NCI-H1105 (cell line): ENCODE measurements around the gene KLF11.

ENCODE experiments used
- DNase-seq: peaks from one replicate; lab custom pipeline; 2025; lab: John Stamatoyannopoulos, UW

KLF11 gene

GRCh38 chr2:10043256-10043905 is at the start of gene KLF11:
KLF11 (plus strand) TSS chr2:10043550; CDS start chr2:10043717, 167 bp downstream.
- DNase-seq = peak; percentile 5

- DNase-seq = no peak
These were observed 48.9 kb upstream of the KLF11 start for GRCh38 chr2:9994462-9994861.

- no peak for DNase-seq
These were observed 48.3 kb upstream of the KLF11 start for GRCh38 chr2:9995059-9995458.

GRCh38 chr2:9996321-9996720 is 47.0 kb upstream of the KLF11 start:
- no peak for DNase-seq

GRCh38 chr2:9997936-9998335 is 45.4 kb upstream of the KLF11 start:
- DNase-seq = no peak

DNA sequence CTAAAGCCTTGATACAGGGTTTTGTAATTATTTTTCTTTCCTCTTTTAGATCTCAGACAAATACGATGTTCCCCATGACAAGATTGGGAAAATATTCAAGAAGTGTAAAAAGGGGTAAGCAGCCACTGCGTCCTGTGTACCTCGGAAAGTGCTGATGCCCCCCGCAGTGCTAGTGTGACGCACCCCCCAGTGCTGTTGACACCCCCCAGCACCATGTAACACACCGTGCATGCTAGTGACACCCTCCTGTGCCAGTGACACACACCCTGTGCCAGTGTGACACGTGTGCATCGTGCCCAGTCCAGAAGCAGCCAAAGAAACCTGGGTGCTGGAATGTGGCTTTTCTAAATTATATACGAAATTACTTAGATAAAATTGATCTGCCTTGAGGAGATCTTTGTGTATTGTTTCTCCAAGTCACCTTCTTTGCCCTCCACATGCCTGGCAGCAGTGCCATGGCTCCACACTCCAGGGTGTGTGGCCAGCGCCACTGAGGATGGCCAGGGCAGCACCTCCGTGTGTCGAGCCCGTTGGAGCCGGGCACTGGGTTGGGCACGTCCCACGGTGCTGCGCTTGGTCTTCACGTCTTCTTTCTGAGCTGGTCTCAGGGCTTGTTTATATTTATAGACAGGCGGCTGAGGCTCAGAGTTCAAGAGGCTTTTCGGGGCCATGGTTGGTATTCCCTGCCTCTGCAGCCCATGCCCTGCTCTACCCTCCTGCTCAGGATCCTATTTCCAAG is 44.3 kb upstream of the KLF11 start:
- DNase-seq = no peak

GRCh38 chr2:9999693-10000092 is 43.7 kb upstream of the KLF11 start:
- no peak for DNase-seq

DNA sequence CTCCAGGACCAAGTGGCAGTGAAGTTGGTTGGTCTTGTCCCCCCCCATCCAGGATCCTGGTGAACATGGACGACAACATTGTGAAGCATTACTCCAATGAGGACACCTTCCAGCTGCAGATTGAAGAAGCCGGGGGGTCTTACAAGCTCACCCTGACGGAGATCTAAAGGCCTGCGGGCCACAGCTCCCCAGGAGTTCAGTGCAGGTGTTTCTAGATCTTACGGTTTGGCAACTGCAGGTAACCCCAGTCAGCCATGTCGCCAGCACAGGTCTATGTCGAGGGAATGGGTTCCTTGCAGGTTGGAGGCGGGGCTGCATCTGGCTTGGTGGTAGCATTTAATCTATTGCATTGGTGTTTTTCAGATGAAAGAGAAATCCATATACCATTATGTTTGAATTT is 42.8 kb upstream of the KLF11 start:
- DNase-seq = no peak

DNA sequence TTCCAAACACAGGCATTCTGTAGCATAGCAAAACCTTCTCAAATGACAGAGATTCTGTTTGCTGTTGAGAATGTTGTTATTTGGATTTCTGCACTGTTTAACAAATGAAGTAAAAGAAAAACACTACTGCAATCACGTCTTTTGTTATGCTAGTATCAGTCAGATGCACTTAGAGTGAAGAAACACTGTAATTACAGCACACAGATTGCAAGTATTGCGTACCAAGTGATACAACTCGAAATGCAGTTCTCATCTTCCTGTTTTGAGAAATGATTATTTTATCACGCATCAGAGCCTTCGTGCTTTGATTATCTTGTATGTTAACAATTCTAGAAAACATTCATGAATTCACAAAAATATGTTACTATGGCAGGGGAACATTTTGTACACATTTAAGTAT is 41.8 kb upstream of the KLF11 start:
- DNase-seq = no peak

- DNase-seq = no peak
These were observed 41.2 kb upstream of the KLF11 start for GRCh38 chr2:10002109-10002508.

GRCh38 chr2:10002681-10003080 is 40.7 kb upstream of the KLF11 start:
- DNase-seq = no peak

DNA sequence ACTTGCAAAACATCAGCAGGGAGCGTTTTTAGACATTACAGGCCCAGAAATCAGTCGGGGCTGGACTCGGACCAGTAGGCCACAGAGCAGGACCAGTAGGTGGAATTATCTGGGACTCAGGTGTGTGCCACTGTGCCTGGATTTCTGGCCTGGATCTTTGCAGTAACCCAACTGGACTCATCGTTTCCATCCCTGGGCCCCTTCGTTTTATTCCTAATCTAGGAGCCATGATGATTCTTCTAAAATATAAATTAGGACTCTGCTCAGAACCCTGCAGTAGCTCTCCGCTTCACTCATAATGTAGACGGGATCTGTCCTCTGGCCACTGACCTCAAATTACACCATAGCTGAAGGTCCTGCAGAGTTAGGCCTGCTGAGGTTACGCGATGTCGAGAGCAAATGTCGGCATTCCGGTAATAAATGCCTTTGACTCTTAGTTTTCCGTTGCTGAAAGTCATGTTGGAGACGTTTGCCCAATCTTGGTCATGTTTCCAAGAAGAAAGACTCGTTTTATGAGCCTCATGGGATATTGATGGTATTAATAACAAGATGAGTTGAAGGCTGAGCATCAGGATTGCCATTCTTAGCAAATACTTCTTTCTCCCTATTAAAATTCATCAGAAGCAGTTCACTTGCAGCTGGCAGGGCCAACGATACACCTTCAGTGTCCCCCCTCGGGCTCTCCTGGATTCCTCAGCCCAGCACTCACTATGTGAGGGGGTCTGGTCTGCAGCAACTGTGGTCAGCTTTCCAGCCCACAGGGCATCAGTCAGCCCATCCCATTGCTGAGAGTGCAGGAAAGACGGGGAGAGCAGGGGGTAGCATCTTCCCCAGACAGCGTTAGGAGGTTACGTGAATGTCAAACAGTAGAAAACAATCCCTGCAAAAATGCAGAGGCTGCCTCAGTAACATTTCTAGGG is 39.9 kb upstream of the KLF11 start:
- no peak for DNase-seq

DNA sequence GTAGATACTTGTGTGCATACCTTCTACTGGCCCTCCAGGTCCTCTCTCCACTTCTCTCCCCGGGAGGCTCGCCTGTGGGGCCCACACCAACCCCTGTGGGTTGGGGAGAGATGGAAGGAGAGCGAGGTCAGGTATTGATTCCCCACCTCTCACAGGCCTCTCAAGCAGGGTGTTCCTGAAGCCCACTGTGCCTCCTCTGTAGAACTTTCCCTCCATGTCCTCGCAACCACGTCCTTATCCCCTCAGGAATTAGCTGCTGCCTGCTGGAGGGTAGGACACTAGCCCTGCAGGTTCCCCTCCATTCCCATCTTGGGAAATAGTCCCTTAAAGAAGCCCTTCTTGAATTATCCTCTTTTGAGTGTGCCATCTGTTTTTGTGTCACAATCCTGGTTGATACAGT is 38.9 kb upstream of the KLF11 start:
- DNase-seq = no peak

DNA sequence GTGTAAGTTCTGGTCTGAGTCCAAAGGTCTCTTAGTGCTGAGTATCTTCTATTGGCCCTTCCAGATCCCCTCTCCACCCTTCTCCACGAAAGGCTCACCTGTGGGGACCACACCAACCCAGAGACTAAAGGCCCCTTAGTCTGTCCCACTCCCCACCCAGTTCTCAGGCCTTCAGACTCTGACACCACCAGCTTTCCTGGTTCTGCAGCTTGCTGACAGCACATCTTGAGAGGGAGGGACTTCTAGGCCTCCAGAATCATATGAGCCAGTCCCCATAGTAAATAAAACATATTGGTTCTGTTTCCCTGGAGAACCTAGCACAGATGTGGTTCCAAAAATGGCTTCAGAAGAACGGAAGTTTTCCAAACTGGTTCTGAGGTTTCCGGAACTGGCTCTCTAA is 38.5 kb upstream of the KLF11 start:
- no peak for DNase-seq

DNA sequence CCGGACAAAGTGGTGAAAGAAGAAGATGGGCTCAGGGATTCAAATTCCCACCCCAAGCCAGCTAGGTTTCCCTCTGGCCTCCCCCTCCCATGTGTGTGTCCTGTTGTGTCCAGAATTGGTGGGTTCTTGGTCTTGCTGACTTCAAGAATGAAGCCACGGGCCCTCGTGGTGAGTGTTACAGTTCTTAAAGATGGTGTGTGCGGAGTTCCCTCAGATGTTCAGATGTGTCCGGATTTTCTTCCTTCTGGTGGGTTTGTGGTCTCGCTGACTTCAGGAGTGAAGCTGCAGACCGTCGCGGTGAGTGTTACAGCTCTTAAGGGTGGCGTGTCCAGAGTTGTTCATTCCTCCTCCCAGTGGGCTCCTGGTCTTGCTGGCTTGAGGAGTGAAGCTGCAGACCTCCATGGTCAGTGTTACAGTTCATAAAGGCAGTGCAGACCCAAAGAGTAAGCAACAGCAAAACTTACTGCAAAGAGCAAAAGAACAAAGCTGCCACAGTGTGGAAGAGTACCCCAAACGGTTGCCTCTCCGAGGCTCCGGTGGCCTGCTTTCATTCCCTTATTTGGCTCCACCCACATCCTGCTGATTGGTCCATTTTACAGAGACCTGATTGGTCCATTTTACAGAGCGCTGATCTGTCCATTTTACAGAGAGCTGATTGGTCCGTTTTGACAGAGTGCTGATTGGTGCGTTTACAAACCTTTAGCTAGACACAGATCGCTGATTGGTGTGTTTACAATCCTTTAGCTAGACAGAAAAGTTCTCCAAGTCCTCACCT is 37.7 kb upstream of the KLF11 start:
- DNase-seq = no peak

DNA sequence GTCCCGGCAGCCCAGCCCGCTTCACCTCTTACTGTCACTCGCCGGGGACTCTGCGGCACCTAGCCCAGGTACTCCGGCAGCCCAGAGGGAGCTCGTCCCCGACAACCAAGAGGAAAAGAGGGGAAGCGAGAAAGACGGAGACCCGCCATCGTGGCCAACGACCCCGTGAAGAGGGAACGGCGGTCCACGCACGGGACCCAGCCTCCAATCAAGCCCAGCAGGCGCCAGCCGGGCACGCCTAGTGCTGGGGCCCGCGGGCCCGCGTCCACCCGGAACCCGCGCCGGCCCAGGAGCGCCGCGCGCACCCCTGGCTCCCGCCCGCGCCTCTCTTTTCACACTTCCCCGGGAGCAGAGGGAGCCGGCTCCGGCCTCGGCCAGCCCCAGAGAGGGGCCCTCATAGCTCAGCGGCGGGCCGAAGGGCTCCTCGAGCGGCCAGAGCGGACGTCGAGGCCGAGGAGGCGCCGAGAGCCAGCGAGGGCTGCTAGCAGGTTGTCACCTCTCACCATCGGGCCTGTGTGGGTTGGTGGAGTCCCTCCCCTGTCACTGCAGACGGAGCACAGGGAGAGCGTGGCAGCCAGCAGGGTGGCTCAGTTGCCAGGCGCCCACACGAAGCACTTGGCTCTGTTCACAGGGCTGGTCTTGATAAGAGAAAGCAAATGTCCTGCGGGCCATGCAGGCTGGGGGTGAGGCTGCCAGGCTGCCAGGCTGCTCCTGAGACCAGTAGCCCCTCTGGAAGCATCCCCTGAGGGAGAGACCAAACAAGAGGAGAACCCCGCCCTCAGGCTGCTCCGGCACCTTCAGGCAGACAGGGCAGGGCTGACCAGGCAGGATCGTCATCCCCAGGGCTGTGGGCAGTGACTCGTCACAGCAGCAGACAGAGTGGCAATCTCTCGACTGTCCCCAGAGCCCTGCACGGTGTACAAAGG is 36.9 kb upstream of the KLF11 start:
- DNase-seq = peak; percentile 13

DNA sequence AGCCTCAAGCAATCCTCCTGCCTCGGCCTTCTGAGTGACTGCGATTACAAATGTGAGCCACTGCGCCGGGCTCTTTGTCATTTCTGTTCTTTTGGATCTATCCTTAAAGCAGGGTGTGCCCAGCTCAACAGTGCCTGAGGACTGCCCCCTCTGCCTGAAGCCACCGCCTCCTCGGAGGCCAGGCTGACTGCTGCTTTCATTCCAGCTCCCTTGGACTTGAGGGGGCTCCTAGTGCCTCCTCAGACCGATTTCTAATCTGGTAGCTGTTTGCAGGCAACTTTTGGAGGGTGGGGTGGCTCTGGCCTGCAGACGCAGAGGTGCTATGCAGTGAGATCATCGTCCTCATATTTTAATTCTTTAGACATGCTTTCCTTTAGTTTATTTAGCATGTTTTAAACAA is 35.9 kb upstream of the KLF11 start:
- no peak for DNase-seq

GRCh38 chr2:10007921-10008808 is 35.2 kb upstream of the KLF11 start:
- DNase-seq = no peak

DNA sequence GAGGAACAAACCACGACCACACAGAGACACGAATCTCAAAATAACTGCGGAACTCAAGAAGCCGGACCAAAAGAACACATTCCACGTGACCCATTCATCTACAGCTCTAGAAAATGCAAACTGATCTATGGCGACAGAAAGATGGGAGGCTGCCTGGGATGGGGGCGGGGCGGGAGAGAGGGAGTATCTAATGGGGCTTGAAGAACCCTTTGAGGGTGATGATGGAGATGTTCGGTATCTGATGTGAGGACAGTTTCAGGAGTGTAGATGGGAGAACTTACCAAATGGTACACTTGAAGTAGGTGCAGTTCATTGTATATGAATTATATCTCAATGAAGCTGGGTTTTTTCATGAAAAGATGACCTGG is 34.6 kb upstream of the KLF11 start:
- DNase-seq = no peak

GRCh38 chr2:10009271-10009810 is 34.0 kb upstream of the KLF11 start:
- no peak for DNase-seq
